HK-2 (cell line): Measurements from ENCODE around the gene MRPS23.

Experiments
- DNase-seq: peaks from one replicate; pipeline ENCODE4 v3.0.0-alpha.2; 2018; ENCODE audit not compliant: unreplicated experiment

MRPS23 gene

DNA sequence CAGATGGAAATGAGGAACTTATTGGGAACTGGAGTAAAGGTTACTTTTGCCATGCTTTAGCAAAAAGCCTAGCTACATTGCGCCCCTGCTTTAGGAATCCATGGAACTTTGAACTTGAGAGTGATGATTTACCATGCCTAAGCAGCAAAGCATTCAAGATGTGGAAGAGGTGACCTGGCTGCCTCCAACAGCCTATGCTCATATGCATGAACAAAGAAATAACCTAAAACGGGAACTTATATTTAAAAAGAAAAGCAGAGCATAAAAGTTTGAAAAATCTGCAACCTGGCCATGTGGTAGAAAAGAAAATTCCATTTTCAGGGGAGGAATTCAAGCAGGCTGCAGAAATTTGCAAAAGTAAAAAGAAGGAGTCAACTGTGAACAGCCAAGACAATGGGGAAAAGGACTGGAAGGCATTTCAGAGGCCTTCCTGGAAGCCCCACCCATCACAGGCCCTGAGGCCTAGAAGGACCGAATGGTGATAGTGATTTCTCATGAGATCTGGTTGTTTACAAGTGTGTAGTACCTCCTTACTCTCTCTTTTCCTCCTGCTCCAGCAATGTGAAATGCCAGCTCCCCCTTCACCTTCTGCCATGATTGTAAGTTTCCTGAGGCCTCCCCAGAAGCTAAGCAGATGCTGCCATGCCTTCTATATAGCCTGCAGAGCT is 48.7 kb downstream of the MRPS23 start:
- no peak for DNase-seq

DNA sequence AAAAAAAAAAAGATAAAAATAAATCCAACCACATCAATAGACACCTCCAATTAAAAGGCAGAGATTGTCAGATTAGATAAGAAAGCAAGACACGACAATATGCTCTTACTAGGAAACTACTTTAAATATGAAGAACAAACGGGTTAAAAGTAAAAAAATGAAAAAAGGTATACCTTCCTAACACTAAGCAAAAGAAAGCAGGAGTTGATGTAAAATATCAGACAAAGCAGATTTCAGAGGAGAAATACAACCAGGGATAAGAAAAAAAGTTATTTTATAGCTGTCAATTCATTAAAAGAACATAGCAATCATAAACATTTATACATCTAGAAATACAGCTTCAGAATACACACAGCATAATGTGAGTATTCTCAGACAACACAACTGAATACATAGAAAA is 55.0 kb downstream of the MRPS23 start:
- no peak for DNase-seq

DNA sequence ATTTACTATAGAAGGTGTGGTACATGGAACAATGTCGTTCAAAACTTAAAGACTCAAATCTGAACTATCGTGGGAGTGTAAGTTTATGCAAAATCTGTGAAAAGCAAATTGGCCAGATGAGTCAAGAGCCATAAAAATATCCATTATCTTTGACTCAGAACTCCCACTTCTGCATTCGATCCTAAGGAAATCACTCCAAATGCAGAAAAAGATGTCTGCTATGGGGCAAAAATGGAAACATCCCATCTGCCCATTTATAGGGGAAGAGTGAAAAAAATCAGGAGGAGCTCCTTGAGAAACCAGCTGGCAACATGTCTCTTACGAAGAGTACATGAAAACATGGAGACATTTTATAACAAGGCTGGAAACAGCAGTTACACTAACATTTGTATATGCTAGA is 61.1 kb downstream of the MRPS23 start:
- no peak for DNase-seq

GRCh38 chr17:57785022-57785421 is 64.8 kb downstream of the MRPS23 start:
- DNase-seq: no peak
